Measurements from ENCODE around the gene ARHGEF11. TPM values are rescaled to one million over a fixed set of nuclear protein-coding genes. Genes with fewer than 3 reads are reported as not detected.

ARHGEF11 gene
- total RNA-seq, 1 experiment from 2014 or later = 55.5 TPM

- ChIA-PET POLR2A (no interaction called here), CTCF (no interaction called here)
- Histone ChIP-seq H3K4me1 (ENCODE audit: control insufficient read depth, insufficient read depth, low read length) (no peaks in the 10 kb centered on the region), H3K4me3 (ENCODE audit: low read depth in 2 of 2, low read length in 2 of 2) (no peak overlapping the region), H3K27me3 (ENCODE audit: control insufficient read depth, insufficient read depth, low read length) (no peaks in the 10 kb centered on the region), H3K36me3 (ENCODE audit: control insufficient read depth, insufficient read depth, low read length) (peaks cover 12% of the 10 kb centered on the region), H3K9me3 (ENCODE audit: control insufficient read depth, insufficient read depth, low read depth, low read length) (no peaks in the 10 kb centered on the region), H3K27ac (ENCODE audit: low read length) (no peak overlapping the region)
- TF ChIP-seq REST (IDR thresholded peaks at IDR 0.05; ENCODE audit: insufficient read depth in 1 of 2, low read depth in 2 of 2, low read length in 1 of 2) = no peak
- no peak for TF ChIP-seq SIN3A (IDR thresholded peaks at IDR 0.05; ENCODE audit: borderline replicate concordance, insufficient read depth, low read depth, low read length)
- no peak for TF ChIP-seq POLR2AphosphoS5 (IDR thresholded peaks at IDR 0.05; ENCODE audit: low read depth, low read length)
- no peak for TF ChIP-seq CTCF (IDR thresholded peaks at IDR 0.05)
- no peak for TF ChIP-seq TCF7L2 (IDR thresholded peaks at IDR 0.05; ENCODE audit: low read depth, low read length)
- ATAC-seq (no peak), DNase-seq (ENCODE audit: low read depth, low spot score) (no peak)
- in situ Hi-C loops (cut with HindIII; ENCODE audit: low pct_unique_long_range_greater_than_20kb, low sequenced_read_pairs) (no loop called here), intact Hi-C loops (cut with micrococcal nuclease; ENCODE audit: unreplicated experiment) (no loop called here)
- BruUV-seq (replicated peaks) = no TSS peak
Observed at GRCh38 chr1:156957634-156958033, 87.9 kb downstream of the ARHGEF11 start.

- H3K27me3 ChIP-seq (ENCODE audit: control insufficient read depth, insufficient read depth, low read length) = no peaks in the 10 kb centered on the region
- H3K27ac ChIP-seq (ENCODE audit: low read length) = no peak overlapping the region
- intact Hi-C loops (cut with micrococcal nuclease; ENCODE audit: unreplicated experiment) = no loop called here
- no peaks in the 10 kb centered on the region for H3K9me3 ChIP-seq (ENCODE audit: control insufficient read depth, insufficient read depth, low read depth, low read length)
- H3K4me1 ChIP-seq (ENCODE audit: control insufficient read depth, insufficient read depth, low read length) = no peaks in the 10 kb centered on the region
- no TSS peak for BruUV-seq (replicated peaks)
- in situ Hi-C loops (cut with HindIII; ENCODE audit: low pct_unique_long_range_greater_than_20kb, low sequenced_read_pairs) = no loop called here
- CTCF ChIA-PET = no interaction called here
- peaks cover 13% of the 10 kb centered on the region for H3K36me3 ChIP-seq (ENCODE audit: control insufficient read depth, insufficient read depth, low read length)
- POLR2A ChIA-PET = no interaction called here
- no peak overlapping the region for H3K4me3 ChIP-seq (ENCODE audit: low read depth in 2 of 2, low read length in 2 of 2)
- TF ChIP-seq REST (IDR thresholded peaks at IDR 0.05; ENCODE audit: insufficient read depth in 1 of 2, low read depth in 2 of 2, low read length in 1 of 2) = no peak
- TF ChIP-seq POLR2AphosphoS5 (IDR thresholded peaks at IDR 0.05; ENCODE audit: low read depth, low read length) = no peak
- TF ChIP-seq TCF7L2 (IDR thresholded peaks at IDR 0.05; ENCODE audit: low read depth, low read length) = no peak
- TF ChIP-seq CTCF (IDR thresholded peaks at IDR 0.05) = no peak
- no peak for TF ChIP-seq SIN3A (IDR thresholded peaks at IDR 0.05; ENCODE audit: borderline replicate concordance, insufficient read depth, low read depth, low read length)
- DNase-seq (ENCODE audit: low read depth, low spot score) (no peak), ATAC-seq (no peak)
Observed at GRCh38 chr1:156956333-156956732, 89.2 kb downstream of the ARHGEF11 start.
